DND-41 (cell line): ENCODE data around the gene TMEM8B.

Experiments used
- ATAC-seq: fragments of 200-7000 bp; cut with Tn5 transposase; 3 replicates; pipeline ENCODE4 v1.9.1; 2021; ENCODE audit warnings: low read depth; ENCODE audit not compliant: insufficient read depth
- DNase-seq: peaks from one replicate; pipeline ENCODE4 v3.0.0-alpha.2; 2020
- H2AFZ ChIP-seq: 2 replicates; pipeline ENCODE4 v1.6.0; 2012; ENCODE audit warnings: low read depth, low read length
- H3K27ac ChIP-seq: 2 replicates; pipeline ENCODE4 v1.5.1; 2012; ENCODE audit warnings: low read length, inconsistent platforms
- H3K27me3 ChIP-seq: fragments of 200-600 bp; sonication (generic); 2 replicates; pipeline ENCODE4 v1.6.0; 2012; ENCODE audit warnings: low read length, mild to moderate bottlenecking, inconsistent platforms; ENCODE audit not compliant: insufficient read depth, poor library complexity
- H3K36me3 ChIP-seq: 2 replicates; pipeline ENCODE4 v1.5.1; 2012; ENCODE audit warnings: low read length, inconsistent platforms; ENCODE audit not compliant: insufficient read depth
- H3K4me1 ChIP-seq: 2 replicates; pipeline ENCODE4 v1.5.1; 2012; ENCODE audit warnings: mild to moderate bottlenecking, low read length; ENCODE audit not compliant: insufficient read depth
- H3K4me2 ChIP-seq: 2 replicates; pipeline ENCODE4 v1.6.0; 2012; ENCODE audit warnings: mild to moderate bottlenecking, moderate library complexity, low read length, inconsistent platforms; ENCODE audit not compliant: insufficient read depth
- H3K4me3 ChIP-seq, 2 experiments: fragments of 200-600 bp in 1 of 2; shearing (Covaris generic) in 1 of 2; 2 replicates each; pipeline ENCODE4 v1.5.1; 2012 to 2016; ENCODE audit warnings: inconsistent platforms in 2 of 2, low read length in 2 of 2, mild to moderate bottlenecking in 2 of 2, low read depth in 1 of 2, moderate library complexity in 1 of 2
- H3K79me2 ChIP-seq: 2 replicates; pipeline ENCODE4 v1.6.0; 2012; ENCODE audit warnings: low read length, inconsistent platforms; ENCODE audit not compliant: insufficient read depth
- H3K9ac ChIP-seq: 2 replicates; pipeline ENCODE4 v1.6.0; 2012; ENCODE audit warnings: low read depth, mild to moderate bottlenecking, inconsistent platforms, low read length, moderate library complexity
- H3K9me3 ChIP-seq: 2 replicates; pipeline ENCODE4 v1.5.1; 2012; ENCODE audit warnings: low read length, moderate library complexity, mild to moderate bottlenecking, inconsistent platforms; ENCODE audit not compliant: insufficient read depth, severe bottlenecking
- H4K20me1 ChIP-seq: 2 replicates; pipeline ENCODE4 v1.6.0; 2012; ENCODE audit warnings: low read length; ENCODE audit not compliant: insufficient read depth
- CTCF ChIP-seq: IDR thresholded peaks from 2 replicates; pipeline ENCODE4 v1.5.1; 2012; ENCODE audit warnings: borderline replicate concordance, low read length, moderate library complexity, mild to moderate bottlenecking; ENCODE audit not compliant: poor library complexity, severe bottlenecking; ENCODE audit errors: extremely low read depth
- EZH2 ChIP-seq: IDR thresholded peaks from 3 replicates; pipeline ENCODE4 v1.6.1; 2012; ENCODE audit warnings: borderline replicate concordance, low read depth, mild to moderate bottlenecking, moderate library complexity, low read length, inconsistent platforms; ENCODE audit not compliant: severe bottlenecking

TMEM8B gene

GRCh38 chr9:35856882-35857281 is 27.9 kb downstream of the TMEM8B start:
- no peaks in the 10 kb centered on the region for H3K79me2 ChIP-seq
- H2AFZ ChIP-seq: no peak overlapping the region
- no peaks in the 10 kb centered on the region for H3K27me3 ChIP-seq
- no peak overlapping the region for H3K9ac ChIP-seq
- no peak overlapping the region for H3K4me2 ChIP-seq
- TF ChIP-seq EZH2 (no peak), CTCF (no peak)
- no peaks in the 10 kb centered on the region for H3K4me1 ChIP-seq
- H4K20me1 ChIP-seq: no peaks in the 10 kb centered on the region; the same call in 1 of the 2 replicates
- DNase-seq: no peak
- no peak overlapping the region for H3K27ac ChIP-seq
- no peak for ATAC-seq
- no peak overlapping the region for H3K4me3 ChIP-seq
- H3K36me3 ChIP-seq: no peaks in the 10 kb centered on the region
- no peaks in the 10 kb centered on the region for H3K9me3 ChIP-seq

- Histone ChIP-seq H3K79me2 (no peaks in the 10 kb centered on the region), H3K27me3 (no peaks in the 10 kb centered on the region), H3K9ac (no peak overlapping the region), H3K9me3 (no peaks in the 10 kb centered on the region), H3K27ac (no peak overlapping the region), H3K4me3 (no peak overlapping the region), H3K4me2 (no peak overlapping the region), H3K4me1 (no peaks in the 10 kb centered on the region), H3K36me3 (no peaks in the 10 kb centered on the region), H4K20me1 (no peaks in the 10 kb centered on the region; the same call in 1 of the 2 replicates), H2AFZ (no peak overlapping the region)
- no peak for ATAC-seq
- TF ChIP-seq CTCF: no peak
- no peak for DNase-seq
These were observed 29.4 kb downstream of the TMEM8B start for GRCh38 chr9:35858458-35858857.

GRCh38 chr9:35859310-35859989 is 30.4 kb downstream of the TMEM8B start:
- H3K27ac ChIP-seq: no peak overlapping the region
- no peaks in the 10 kb centered on the region for H3K36me3 ChIP-seq
- H3K4me1 ChIP-seq: no peaks in the 10 kb centered on the region
- no peak overlapping the region for H2AFZ ChIP-seq
- H3K9me3 ChIP-seq: no peaks in the 10 kb centered on the region
- H3K4me3 ChIP-seq: no peak overlapping the region
- no peak overlapping the region for H3K9ac ChIP-seq
- no peak for TF ChIP-seq EZH2
- TF ChIP-seq CTCF: no peak
- H3K4me2 ChIP-seq: no peak overlapping the region
- no peak for DNase-seq
- H3K27me3 ChIP-seq: no peaks in the 10 kb centered on the region
- ATAC-seq: peak; percentile 31; the same call in 1 of the 3 replicates
- no peaks in the 10 kb centered on the region for H4K20me1 ChIP-seq
- H3K79me2 ChIP-seq: no peaks in the 10 kb centered on the region

GRCh38 chr9:35859990-35860339 is 30.9 kb downstream of the TMEM8B start:
- H3K9ac ChIP-seq: no peak overlapping the region
- H3K4me1 ChIP-seq: no peaks in the 10 kb centered on the region
- DNase-seq (no peak), ATAC-seq (no peak)
- H3K9me3 ChIP-seq: no peaks in the 10 kb centered on the region
- no peak overlapping the region for H2AFZ ChIP-seq
- H3K79me2 ChIP-seq: no peaks in the 10 kb centered on the region
- H4K20me1 ChIP-seq: no peaks in the 10 kb centered on the region
- no peaks in the 10 kb centered on the region for H3K36me3 ChIP-seq
- H3K4me2 ChIP-seq: no peak overlapping the region
- H3K27ac ChIP-seq: no peak overlapping the region
- TF ChIP-seq CTCF (no peak), EZH2 (no peak)
- no peak overlapping the region for H3K4me3 ChIP-seq
- no peaks in the 10 kb centered on the region for H3K27me3 ChIP-seq
